ENCODE data around the gene VWA8.

Gene VWA8

DNA sequence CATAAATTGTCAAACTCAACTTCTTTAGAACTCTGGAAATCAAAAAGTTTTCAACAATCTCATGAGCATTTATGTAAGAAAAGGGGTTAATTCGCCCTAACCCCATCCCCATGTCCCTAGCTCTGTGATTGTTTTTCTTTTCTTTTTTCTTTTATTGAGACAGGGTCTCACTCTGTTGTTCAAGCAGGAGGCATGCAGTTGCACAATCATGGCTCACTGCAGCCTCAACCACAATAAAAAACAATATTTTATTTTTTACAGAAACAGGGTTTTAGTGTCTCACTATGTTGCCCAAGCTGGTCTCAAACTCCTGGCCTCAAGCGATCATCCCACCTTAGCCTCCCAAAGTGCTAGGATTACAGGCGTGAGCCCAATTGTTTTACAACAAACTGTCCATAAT is 16.7 kb downstream of the VWA8 start:
- H4K20me1 ChIP-seq (ENCODE audit: control insufficient read depth, insufficient read depth, low read depth, low read length), result no peaks in the 10 kb centered on the region
- no peak overlapping the region for H3K27ac ChIP-seq (ENCODE audit: low read depth, low read length)
- H3K9me3 ChIP-seq (ENCODE audit: control insufficient read depth, insufficient read depth, low read length), result no peaks in the 10 kb centered on the region
- no peaks in the 10 kb centered on the region for H3K4me1 ChIP-seq (ENCODE audit: control insufficient read depth, low read length)
- peaks cover 19% of the 10 kb centered on the region for H3K79me2 ChIP-seq (ENCODE audit: control insufficient read depth, low read length)
- no peak overlapping the region for H3K4me3 ChIP-seq (ENCODE audit: low read length)
- H3K36me3 ChIP-seq (ENCODE audit: control insufficient read depth, low read length), result peaks cover 17% of the 10 kb centered on the region
- no peaks in the 10 kb centered on the region for H3F3A ChIP-seq (ENCODE audit: control insufficient read depth, insufficient read depth)
- no peaks in the 10 kb centered on the region for H3K9me2 ChIP-seq (replicated peaks; ENCODE audit: control insufficient read depth, low read length)
- TF ChIP-seq CTCF (IDR thresholded peaks at IDR 0.05; ENCODE audit: low read depth, low read length, poor library complexity, severe bottlenecking), result no peak
- no peak for TF ChIP-seq EZH2phosphoT487 (IDR thresholded peaks at IDR 0.05; ENCODE audit: borderline replicate concordance, low read length)
- no peak overlapping the region for H3K4me2 ChIP-seq (ENCODE audit: low read length)
- no peaks in the 10 kb centered on the region for H3K27me3 ChIP-seq (ENCODE audit: control insufficient read depth, low read length)

DNA sequence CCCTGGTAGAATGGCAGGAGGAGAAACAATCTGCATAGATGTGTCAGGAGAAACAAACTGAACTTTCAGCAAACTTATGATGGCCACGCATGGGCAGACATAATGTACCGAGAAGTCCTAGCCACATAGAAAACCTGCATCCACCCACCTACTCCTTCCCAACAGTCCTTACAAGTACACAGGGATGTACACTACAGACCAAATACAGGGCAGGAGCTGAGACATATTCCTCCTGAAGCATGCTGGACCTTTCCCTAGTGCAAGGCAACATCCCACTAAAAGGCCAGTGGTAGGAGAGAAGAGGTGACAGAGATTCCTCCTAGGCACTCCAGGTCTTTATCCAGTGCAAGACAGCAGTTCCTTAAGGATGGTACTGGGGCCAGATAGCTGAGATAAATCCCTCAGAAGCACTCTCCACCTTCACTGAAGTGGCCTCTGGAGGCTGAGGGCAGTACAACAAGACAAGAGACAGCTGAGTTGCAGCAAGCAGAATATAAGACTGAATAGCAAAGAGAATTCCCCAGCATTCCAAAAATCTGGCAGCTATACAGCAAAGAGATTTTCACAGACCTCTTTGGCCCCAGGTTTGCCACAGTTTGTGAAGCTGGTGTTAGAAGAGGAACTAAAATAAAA is 18.3 kb downstream of the VWA8 start:
- TF ChIP-seq CTCF (IDR thresholded peaks at IDR 0.05; ENCODE audit: low read depth, low read length, poor library complexity, severe bottlenecking) (no peak), EZH2phosphoT487 (IDR thresholded peaks at IDR 0.05; ENCODE audit: borderline replicate concordance, low read length) (no peak)
- H3K4me3 ChIP-seq (ENCODE audit: low read length), result no peak overlapping the region
- H3K9me2 ChIP-seq (replicated peaks; ENCODE audit: control insufficient read depth, low read length), result no peaks in the 10 kb centered on the region
- H3K4me2 ChIP-seq (ENCODE audit: low read length), result no peak overlapping the region
- peaks cover 19% of the 10 kb centered on the region for H3K79me2 ChIP-seq (ENCODE audit: control insufficient read depth, low read length)
- no peaks in the 10 kb centered on the region for H3K27me3 ChIP-seq (ENCODE audit: control insufficient read depth, low read length)
- no peaks in the 10 kb centered on the region for H4K20me1 ChIP-seq (ENCODE audit: control insufficient read depth, insufficient read depth, low read depth, low read length)
- H3K27ac ChIP-seq (ENCODE audit: low read depth, low read length), result no peak overlapping the region
- no peaks in the 10 kb centered on the region for H3F3A ChIP-seq (ENCODE audit: control insufficient read depth, insufficient read depth)
- peaks cover 5% of the 10 kb centered on the region for H3K36me3 ChIP-seq (ENCODE audit: control insufficient read depth, low read length)
- H3K9me3 ChIP-seq (ENCODE audit: control insufficient read depth, insufficient read depth, low read length), result no peaks in the 10 kb centered on the region
- H3K4me1 ChIP-seq (ENCODE audit: control insufficient read depth, low read length), result no peaks in the 10 kb centered on the region

DNA sequence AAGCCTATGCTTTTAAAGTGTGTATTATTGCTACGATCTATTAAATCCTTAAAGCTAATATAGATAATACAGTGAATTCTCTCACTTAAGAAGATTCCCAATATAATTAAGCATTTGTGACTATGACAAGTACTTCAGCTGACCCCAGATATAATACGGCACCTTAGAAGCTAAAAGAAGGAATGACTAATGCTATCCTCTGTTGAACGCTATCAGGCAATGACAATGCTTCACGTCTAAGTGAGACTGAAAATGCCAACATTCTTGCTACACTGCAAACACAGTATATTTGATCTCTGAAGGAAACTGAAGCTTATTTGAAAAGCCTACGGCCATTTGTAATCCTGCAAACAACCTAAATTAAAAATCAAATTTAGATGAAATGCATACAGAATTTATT is 19.7 kb downstream of the VWA8 start:
- H3K9me3 ChIP-seq (ENCODE audit: control insufficient read depth, insufficient read depth, low read length), result no peaks in the 10 kb centered on the region
- H3K4me3 ChIP-seq (ENCODE audit: low read length), result no peak overlapping the region
- H3K4me2 ChIP-seq (ENCODE audit: low read length), result no peak overlapping the region
- no peaks in the 10 kb centered on the region for H4K20me1 ChIP-seq (ENCODE audit: control insufficient read depth, insufficient read depth, low read depth, low read length)
- H3K36me3 ChIP-seq (ENCODE audit: control insufficient read depth, low read length), result peaks cover 5% of the 10 kb centered on the region
- no peaks in the 10 kb centered on the region for H3F3A ChIP-seq (ENCODE audit: control insufficient read depth, insufficient read depth)
- no peaks in the 10 kb centered on the region for H3K4me1 ChIP-seq (ENCODE audit: control insufficient read depth, low read length)
- H3K27me3 ChIP-seq (ENCODE audit: control insufficient read depth, low read length), result no peaks in the 10 kb centered on the region
- no peak overlapping the region for H3K27ac ChIP-seq (ENCODE audit: low read depth, low read length)
- TF ChIP-seq EZH2phosphoT487 (IDR thresholded peaks at IDR 0.05; ENCODE audit: borderline replicate concordance, low read length) (no peak), CTCF (IDR thresholded peaks at IDR 0.05; ENCODE audit: low read depth, low read length, poor library complexity, severe bottlenecking) (no peak)
- H3K79me2 ChIP-seq (ENCODE audit: control insufficient read depth, low read length), result peaks cover 19% of the 10 kb centered on the region
- no peaks in the 10 kb centered on the region for H3K9me2 ChIP-seq (replicated peaks; ENCODE audit: control insufficient read depth, low read length)
